B cell (primary cell): ENCODE measurements around the gene WDFY2. TPM values are rescaled to one million over a fixed set of nuclear protein-coding genes. Genes with fewer than 3 reads are reported as not detected.

Experiments
- ATAC-seq: fragments of 200-7000 bp; cut with Tn5 transposase; one replicate; pipeline ENCODE4 v1.10.0; 2021; ENCODE audit warnings: low read depth, mild to moderate bottlenecking, moderate number of reproducible peaks, moderate library complexity
- CTCF ChIA-PET: fragments of 350-600 bp; sonication (Branson Sonifier 250); formaldehyde crosslinking; loops from one replicate; lab custom pipeline; 2021; ENCODE audit warnings: antibody characterized with exemption, inconsistent platforms; lab: Charles Lee
- POLR2A ChIA-PET: fragments of 350-600 bp; sonication (Branson Sonifier 250); formaldehyde crosslinking; loops from one replicate; lab custom pipeline; 2021; ENCODE audit warnings: antibody characterized with exemption; lab: Charles Lee
- DNase-seq: peaks from one replicate; pipeline ENCODE4 v3.0.0; 2013
- H2AFZ ChIP-seq: 2 replicates; pipeline ENCODE4 v1.6.1; 2012; ENCODE audit warnings: mild to moderate bottlenecking, low read depth, low read length; ENCODE audit not compliant: insufficient read depth, poor library complexity, severe bottlenecking
- H3K27ac ChIP-seq, 2 donors: 1 replicate in 1 of 2; 2 replicates in 1 of 2; pipeline ENCODE4 v1.5.1; 2012 to 2013; ENCODE audit warnings: low read length in 2 of 2, mild to moderate bottlenecking in 2 of 2, moderate library complexity in 1 of 2
- H3K27me3 ChIP-seq, 4 experiments: fragments of 200-600 bp in 1 of 4; sonication (generic) in 1 of 4; replicated peaks in 1 of 4; 1 replicate in 2 of 4; 2 replicates in 2 of 4; pipeline versions ENCODE4 v1.6.1 to v1.7.0; 2013 to 2016; ENCODE audit warnings: low read length in 3 of 4, mild to moderate bottlenecking in 2 of 4, mixed read lengths in 1 of 4, moderate library complexity in 1 of 4; ENCODE audit not compliant: insufficient read depth in 4 of 4, control insufficient read depth in 3 of 4; ENCODE audit errors: control extremely low read depth in 1 of 4
- H3K36me3 ChIP-seq, 2 experiments: replicated peaks in 1 of 2; 1 replicate in 1 of 2; 2 replicates in 1 of 2; pipeline versions ENCODE4 v1.6.1 to v1.7.1; 2013; ENCODE audit warnings: low read length in 1 of 2; ENCODE audit not compliant: insufficient read depth in 2 of 2, control insufficient read depth in 1 of 2; ENCODE audit errors: control extremely low read depth in 1 of 2, extremely low read depth in 1 of 2
- H3K4me1 ChIP-seq, 2 donors: fragments of 200-600 bp in 1 of 2; sonication (generic) in 1 of 2; 1 replicate in 1 of 2; 2 replicates in 1 of 2; pipeline versions ENCODE4 v1.5.1 to v1.6.1; 2013 to 2017; ENCODE audit warnings: low read length in 2 of 2; ENCODE audit not compliant: control insufficient read depth in 2 of 2, insufficient read depth in 2 of 2
- H3K4me2 ChIP-seq: replicated peaks from 2 replicates; pipeline ENCODE3; 2012; ENCODE audit warnings: mild to moderate bottlenecking, low read depth, low read length; ENCODE audit not compliant: poor library complexity, severe bottlenecking
- H3K4me3 ChIP-seq, 5 experiments: fragments of 200-600 bp in 1 of 5; sonication (generic) in 1 of 5; 1 replicate in 3 of 5; 2 replicates in 2 of 5; pipeline versions ENCODE4 v1.5.1 to v1.7.0; 2011 to 2016; ENCODE audit warnings: low read length in 4 of 5, mild to moderate bottlenecking in 4 of 5, low read depth in 2 of 5, control low read depth in 1 of 5, moderate library complexity in 1 of 5; ENCODE audit not compliant: insufficient read depth in 1 of 5; ENCODE audit errors: control extremely low read depth in 1 of 5, extremely low read depth in 1 of 5
- H3K79me2 ChIP-seq: fragments of 200-600 bp; sonication (generic); one replicate; pipeline ENCODE4 v1.6.0; 2016; ENCODE audit warnings: low read length; ENCODE audit not compliant: control insufficient read depth, insufficient read depth
- H3K9ac ChIP-seq: fragments of 200-600 bp; sonication (generic); 2 replicates; pipeline ENCODE4 v1.6.1; 2017; ENCODE audit warnings: mild to moderate bottlenecking, low read length, moderate library complexity
- H3K9me3 ChIP-seq, 3 donors: one replicate each; pipeline versions ENCODE4 v1.6.1 to v1.7.1; 2013; ENCODE audit warnings: low read length in 2 of 3; ENCODE audit not compliant: control insufficient read depth in 2 of 3, insufficient read depth in 1 of 3; ENCODE audit errors: control extremely low read depth in 1 of 3
- H4K20me1 ChIP-seq: 2 replicates; pipeline ENCODE4 v1.6.0; 2012; ENCODE audit warnings: mild to moderate bottlenecking, low read length; ENCODE audit not compliant: insufficient read depth, control insufficient read depth, poor library complexity, severe bottlenecking
- H3K27ac Mint-ChIP-seq: one replicate; pipeline ENCODE4 v1.8.0; 2021; ENCODE audit warnings: mixed read lengths
- H3K27me3 Mint-ChIP-seq: one replicate; pipeline ENCODE4 v1.8.0; 2021; ENCODE audit warnings: mixed read lengths
- H3K4me1 Mint-ChIP-seq: one replicate; pipeline ENCODE4 v1.8.0; 2021; ENCODE audit warnings: mixed read lengths
- H3K4me3 Mint-ChIP-seq: one replicate; pipeline ENCODE4 v1.8.0; 2021; ENCODE audit warnings: mixed read lengths
- H3K9me3 Mint-ChIP-seq: one replicate; pipeline ENCODE4 v1.8.0; 2022; ENCODE audit warnings: mixed read lengths; ENCODE audit not compliant: insufficient read depth
- CTCF ChIP-seq: fragments of 200-600 bp; IDR thresholded peaks from one replicate; pipeline ENCODE4 v1.8.0; 2022; ENCODE audit warnings: antibody characterized with exemption, mild to moderate bottlenecking
- EZH2 ChIP-seq: IDR thresholded peaks from 2 replicates; pipeline ENCODE4 v1.6.1; 2012; ENCODE audit warnings: borderline replicate concordance, low read depth, mild to moderate bottlenecking, moderate library complexity, low read length; ENCODE audit not compliant: insufficient read depth, poor library complexity, severe bottlenecking
- WGBS: methylation state at CpG from one replicate; pipeline ENCODE4 v1.1.5; 2013; ENCODE audit warnings: missing lambda C conversion rate; ENCODE audit not compliant: insufficient coverage; 5-methylcytosine and 5-hydroxymethylcytosine counted together
- intact Hi-C: fragments of 100-400 bp; cut with micrococcal nuclease; formaldehyde crosslinking; loops from one replicate; pipeline ENCODE4 v1.10.0; 2022
- polyA plus RNA-seq: library from polyadenylated mRNA; depleted of rRNA; stranded (reverse); fragments of >200 nt; gene quantifications from 2 replicates; pipeline ENCODE4 v1.2.3, GENCODE V29; 2012
- total RNA-seq, 2 donors: library from RNA; stranded (reverse); fragments of 120-200 nt in 1 of 2; gene quantifications; 1 replicate in 1 of 2; 2 replicates in 1 of 2; pipeline versions ENCODE4 v1.2.3 to v1.2.4, GENCODE V29; 2013 to 2022

WDFY2 gene
- total and polyA plus RNA-seq, 2 donors (not counting 1 experiment from before 2014, with no cell fraction given): 12.4 to 47.7 TPM

GRCh38 chr13:51579676-51580075, 4.6 kb upstream of the WDFY2 start:
- no peak overlapping the region for H3K4me2 ChIP-seq
- no peak for DNase-seq
- no peak overlapping the region for H3K9ac ChIP-seq
- Mint-ChIP-seq H3K27me3 (no peaks in the 10 kb centered on the region), H3K4me3 (no peak overlapping the region), H3K27ac (no peak overlapping the region), H3K4me1 (peaks cover 8% of the 10 kb centered on the region), H3K9me3 (no peaks in the 10 kb centered on the region)
- H3K27me3 ChIP-seq: no peaks in the 10 kb centered on the region
- TF ChIP-seq CTCF (no peak), EZH2 (no peak)
- POLR2A ChIA-PET: interaction anchor here (0.6 kb wide), 1 partner anchor 62 kb away, joined by 6 read pairs; no protein-coding TSS in a partner anchor
- intact Hi-C loops: loop anchor here (5.0 to 10.0 kb wide), 5 partner anchors 615 to 1787 kb away; partner anchors contain the start of genes CKAP2, KPNA3, SPRYD7 and SUGT1
- WGBS: 98% methylated on average over 4 of the region's 7 CpGs
- no peak overlapping the region for H3K4me3 ChIP-seq
- no peaks in the 10 kb centered on the region for H3K36me3 ChIP-seq
- H3K9me3 ChIP-seq: peaks cover 0 to 3% (median 0%) of the 10 kb centered on the region in 3 donors
- peaks cover 0 to 7% of the 10 kb centered on the region in 2 donors for H3K4me1 ChIP-seq
- H3K27ac ChIP-seq: no peak overlapping the region
- CTCF ChIA-PET: no interaction called here
- no peaks in the 10 kb centered on the region for H3K79me2 ChIP-seq
- no peak overlapping the region for H2AFZ ChIP-seq
- no peak for ATAC-seq
- no peaks in the 10 kb centered on the region for H4K20me1 ChIP-seq

- Mint-ChIP-seq H3K4me3 (no peak overlapping the region), H3K27ac (no peak overlapping the region), H3K9me3 (no peaks in the 10 kb centered on the region), H3K27me3 (no peaks in the 10 kb centered on the region), H3K4me1 (peaks cover 16% of the 10 kb centered on the region)
- H3K9ac ChIP-seq: no peak overlapping the region
- ATAC-seq (no peak), DNase-seq (no peak)
- no peak overlapping the region for H3K4me2 ChIP-seq
- H3K4me1 ChIP-seq: peaks cover 8 to 14% of the 10 kb centered on the region in 2 donors
- intact Hi-C loops: loop anchor here (5.0 to 10.0 kb wide), 5 partner anchors 614 to 1789 kb away; partner anchors contain the start of genes CKAP2, KPNA3, SPRYD7 and SUGT1
- H3K27ac ChIP-seq: no peak overlapping the region
- no peaks in the 10 kb centered on the region for H3K27me3 ChIP-seq
- peaks cover 12% of the 10 kb centered on the region for H3K79me2 ChIP-seq
- no peak overlapping the region for H3K4me3 ChIP-seq
- peaks cover 0 to 3% (median 0%) of the 10 kb centered on the region in 3 donors for H3K9me3 ChIP-seq
- H2AFZ ChIP-seq: peak overlapping the region; percentile 31
- ChIA-PET POLR2A (interaction anchor here (1.1 kb wide), 1 partner anchor 128 kb away, joined by 3 read pairs; the partner anchor contains the start of gene INTS6), CTCF (no interaction called here)
- TF ChIP-seq CTCF: no peak
- no peak for TF ChIP-seq EZH2
- WGBS: 35% methylated on average over 1 of the region's 1 CpG
- H3K36me3 ChIP-seq: no peaks in the 10 kb centered on the region
- H4K20me1 ChIP-seq: peaks cover 8% of the 10 kb centered on the region
These were observed 3.0 kb upstream of the WDFY2 start for GRCh38 chr13:51581148-51581820.
